ENCODE measurements around the gene SPAG5. TPM values are rescaled to one million over a fixed set of nuclear protein-coding genes. Genes with fewer than 3 reads are reported as not detected.

The SPAG5 gene
- total and polyA plus RNA-seq, 2 experiments from 2014 or later = 27.0 to 52.7 TPM

DNA sequence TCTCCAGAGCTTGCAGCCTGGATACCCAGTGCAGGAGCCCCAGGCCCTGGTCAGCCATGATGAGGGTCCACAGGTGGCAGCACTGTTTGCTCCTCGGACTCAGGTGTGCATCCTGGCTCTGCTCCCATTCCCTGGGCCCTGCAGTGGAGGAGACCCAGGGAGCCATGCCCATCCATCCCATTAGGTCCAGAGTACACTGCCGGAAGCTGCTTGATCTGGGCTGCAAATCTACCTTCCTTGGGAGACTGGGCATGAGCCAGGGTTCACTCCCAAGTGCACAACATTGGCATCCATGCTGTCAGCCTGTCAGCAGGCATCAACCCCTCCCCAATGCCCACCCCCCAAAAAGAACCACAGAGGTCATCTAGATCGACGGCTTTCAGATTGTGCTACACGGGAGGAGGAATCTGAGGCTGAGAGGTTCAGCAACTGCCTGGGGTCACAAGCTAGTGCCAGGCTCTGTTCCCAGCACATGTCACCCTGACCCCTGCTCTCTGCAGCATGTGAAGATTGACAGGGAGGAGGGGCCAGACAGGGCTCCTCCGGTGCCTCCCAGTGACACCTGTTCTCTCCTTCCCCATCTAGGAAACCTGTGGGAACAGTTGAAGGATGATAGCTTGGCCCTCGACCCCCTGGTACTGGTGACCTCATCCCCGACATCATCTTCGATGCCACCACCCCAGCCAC lies 62.1 kb downstream of the SPAG5 start:
- no peak overlapping the region for H3K4me3 ChIP-seq
- TF ChIP-seq CTCF (IDR thresholded peaks at IDR 0.05; ENCODE audit: low read depth, low read length) = no peak
- no peaks in the 10 kb centered on the region for H3K27me3 ChIP-seq
- DNase-seq (ENCODE audit: low read depth in 1 of 2, low spot score in 1 of 2) = no peak
- no peaks in the 10 kb centered on the region for H3K4me1 ChIP-seq (ENCODE audit: low read depth)
- no peaks in the 10 kb centered on the region for H3K36me3 ChIP-seq
- H3K9me3 ChIP-seq (ENCODE audit: low read depth) = no peaks in the 10 kb centered on the region
- no peak overlapping the region for H3K27ac ChIP-seq

GRCh38 chr17:28534740-28535375 lies 64.0 kb downstream of the SPAG5 start:
- H3K36me3 ChIP-seq = no peaks in the 10 kb centered on the region
- H3K9me3 ChIP-seq (ENCODE audit: low read depth) = no peaks in the 10 kb centered on the region
- no peak overlapping the region for H3K4me3 ChIP-seq
- no peaks in the 10 kb centered on the region for H3K4me1 ChIP-seq (ENCODE audit: low read depth)
- no peaks in the 10 kb centered on the region for H3K27me3 ChIP-seq
- DNase-seq (ENCODE audit: low read depth in 1 of 2, low spot score in 1 of 2) = no peak
- H3K27ac ChIP-seq = no peak overlapping the region
- no peak for TF ChIP-seq CTCF (IDR thresholded peaks at IDR 0.05; ENCODE audit: low read depth, low read length)

GRCh38 chr17:28533091-28533807 lies 65.6 kb downstream of the SPAG5 start:
- Histone ChIP-seq H3K9me3 (ENCODE audit: low read depth) (no peaks in the 10 kb centered on the region), H3K4me1 (ENCODE audit: low read depth) (no peaks in the 10 kb centered on the region), H3K36me3 (no peaks in the 10 kb centered on the region), H3K4me3 (no peak overlapping the region), H3K27ac (no peak overlapping the region), H3K27me3 (no peaks in the 10 kb centered on the region)
- TF ChIP-seq CTCF (IDR thresholded peaks at IDR 0.05; ENCODE audit: low read depth, low read length) = no peak
- DNase-seq (ENCODE audit: low read depth in 1 of 2, low spot score in 1 of 2) = no peak

DNA sequence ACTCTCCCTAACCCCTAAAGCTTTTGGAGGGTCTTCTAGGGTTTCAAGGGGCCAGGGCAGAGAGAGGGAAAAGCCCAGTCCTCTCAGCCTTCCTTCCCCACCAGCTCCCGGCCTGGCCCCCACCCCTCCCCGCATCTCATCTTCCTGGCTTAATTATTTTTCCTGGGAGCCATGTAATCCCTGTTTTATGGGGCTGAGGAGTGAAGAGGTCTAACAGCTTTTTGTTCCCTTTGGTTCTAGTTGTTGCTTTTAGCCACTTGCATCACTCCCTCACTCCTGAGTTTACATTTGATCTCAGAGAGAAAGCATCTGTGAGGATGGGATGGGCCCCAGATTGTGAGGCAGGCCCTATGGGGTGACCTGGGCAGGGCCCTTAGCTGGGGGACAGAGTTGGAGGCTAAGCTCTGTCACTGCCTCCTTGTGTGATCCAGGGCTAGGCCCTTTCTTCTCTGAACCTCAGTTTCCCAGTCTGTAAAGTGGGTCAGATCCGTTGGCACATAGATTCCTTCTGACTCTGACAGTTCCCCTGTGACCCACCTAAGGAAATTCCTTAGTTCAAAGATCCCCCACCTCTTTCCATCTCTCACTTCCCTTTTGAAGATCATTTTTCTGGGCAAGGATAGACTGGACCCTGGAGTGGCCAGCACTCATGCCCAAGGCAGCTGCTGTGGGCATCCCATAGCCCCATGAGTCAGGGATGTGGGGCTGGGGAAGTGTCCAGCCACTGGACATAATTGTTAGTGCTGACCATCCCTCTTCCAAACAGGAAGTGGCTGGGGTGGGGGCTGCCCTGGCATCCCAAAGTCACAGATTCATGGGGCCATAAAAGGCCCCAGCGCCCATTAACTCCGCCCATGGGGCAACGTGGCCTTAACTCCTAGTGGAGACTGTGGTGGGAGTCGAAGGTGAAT lies 66.5 kb downstream of the SPAG5 start:
- TF ChIP-seq CTCF (IDR thresholded peaks at IDR 0.05; ENCODE audit: low read depth, low read length) = no peak
- H3K4me3 ChIP-seq = no peak overlapping the region
- H3K9me3 ChIP-seq (ENCODE audit: low read depth) = no peaks in the 10 kb centered on the region
- no peaks in the 10 kb centered on the region for H3K4me1 ChIP-seq (ENCODE audit: low read depth)
- no peaks in the 10 kb centered on the region for H3K36me3 ChIP-seq
- H3K27me3 ChIP-seq = no peaks in the 10 kb centered on the region
- no peak overlapping the region for H3K27ac ChIP-seq
- DNase-seq (ENCODE audit: low read depth in 1 of 2, low spot score in 1 of 2) = no peak

DNA sequence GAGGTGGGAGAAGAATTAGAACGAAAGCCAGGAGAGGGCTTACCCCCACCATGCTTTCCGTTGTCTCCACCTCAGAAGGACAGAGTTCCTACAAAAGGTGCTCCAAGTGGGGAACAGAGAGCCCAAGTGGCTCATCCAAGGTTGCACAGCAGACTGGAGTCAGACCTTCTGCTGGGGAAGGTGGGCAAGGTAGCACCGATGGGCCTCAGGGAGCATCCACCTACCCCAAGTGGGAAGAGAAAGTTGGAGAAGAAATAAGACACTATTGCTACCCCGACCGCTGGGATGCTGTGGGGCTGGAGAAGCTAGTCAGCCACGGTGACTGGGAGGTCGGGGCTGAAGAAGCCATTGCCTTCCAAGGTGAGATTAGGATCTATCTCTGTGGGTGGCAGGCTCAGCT lies 67.9 kb downstream of the SPAG5 start:
- Histone ChIP-seq H3K4me1 (ENCODE audit: low read depth) (peaks cover 4% of the 10 kb centered on the region), H3K9me3 (ENCODE audit: low read depth) (no peaks in the 10 kb centered on the region), H3K27me3 (no peaks in the 10 kb centered on the region), H3K27ac (no peak overlapping the region), H3K36me3 (no peaks in the 10 kb centered on the region), H3K4me3 (no peak overlapping the region)
- no peak for TF ChIP-seq CTCF (IDR thresholded peaks at IDR 0.05; ENCODE audit: low read depth, low read length)
- DNase-seq (ENCODE audit: low read depth in 1 of 2, low spot score in 1 of 2) = no peak
